Fibroblast of villous mesenchyme (primary cell): ENCODE results near the gene NTF3. TPM values are rescaled to one million over a fixed set of nuclear protein-coding genes. Genes with fewer than 3 reads are reported as not detected.
A peak's percentile ranks its signal among the peaks of the same experiment; 100 is the strongest.

Source experiments
- DNase-seq: peaks from one replicate; pipeline ENCODE4 v3.0.0-alpha.2; 2010; ENCODE audit warnings: low read depth
- H3K4me3 ChIP-seq: 2 replicates; pipeline ENCODE4 v1.5.1; 2011; ENCODE audit warnings: low read depth, mild to moderate bottlenecking, low read length
- total RNA-seq: library from RNA; depleted of rRNA; stranded (reverse); fragments of >200 nt; gene quantifications from 2 replicates; pipeline ENCODE4 v1.2.3, GENCODE V29; 2012
- TF ChIP-seq, protein P1 (sequence below): IDR thresholded peaks from 2 replicates; pipeline ENCODE4 v1.5.1; 2012; ENCODE audit warnings: low read depth, mild to moderate bottlenecking, low read length; ENCODE audit not compliant: insufficient read depth

NTF3 gene
- total RNA-seq, 1 donor, result 2.2 TPM

DNA sequence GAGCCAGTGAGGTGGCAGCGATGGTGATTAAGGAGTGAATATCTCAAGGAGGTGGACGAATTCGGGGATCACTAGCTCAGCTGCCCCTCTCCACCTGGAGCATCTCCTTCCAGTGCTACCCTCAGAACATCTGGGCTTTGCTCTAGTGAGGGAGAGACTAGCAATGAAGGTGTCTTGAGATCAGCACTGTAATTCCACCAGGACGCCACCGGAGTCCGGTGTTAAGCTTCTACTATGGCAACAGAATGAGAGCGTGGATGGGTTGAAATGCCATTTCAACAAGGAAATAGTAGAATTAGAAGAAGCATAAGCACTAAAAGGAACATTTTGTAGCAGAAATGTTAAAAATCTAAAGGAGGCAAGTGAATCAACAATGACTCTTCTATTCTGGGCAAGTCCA, 61.1 kb downstream of the NTF3 start:
- no peak for DNase-seq
- TF ChIP-seq, protein P1, sequence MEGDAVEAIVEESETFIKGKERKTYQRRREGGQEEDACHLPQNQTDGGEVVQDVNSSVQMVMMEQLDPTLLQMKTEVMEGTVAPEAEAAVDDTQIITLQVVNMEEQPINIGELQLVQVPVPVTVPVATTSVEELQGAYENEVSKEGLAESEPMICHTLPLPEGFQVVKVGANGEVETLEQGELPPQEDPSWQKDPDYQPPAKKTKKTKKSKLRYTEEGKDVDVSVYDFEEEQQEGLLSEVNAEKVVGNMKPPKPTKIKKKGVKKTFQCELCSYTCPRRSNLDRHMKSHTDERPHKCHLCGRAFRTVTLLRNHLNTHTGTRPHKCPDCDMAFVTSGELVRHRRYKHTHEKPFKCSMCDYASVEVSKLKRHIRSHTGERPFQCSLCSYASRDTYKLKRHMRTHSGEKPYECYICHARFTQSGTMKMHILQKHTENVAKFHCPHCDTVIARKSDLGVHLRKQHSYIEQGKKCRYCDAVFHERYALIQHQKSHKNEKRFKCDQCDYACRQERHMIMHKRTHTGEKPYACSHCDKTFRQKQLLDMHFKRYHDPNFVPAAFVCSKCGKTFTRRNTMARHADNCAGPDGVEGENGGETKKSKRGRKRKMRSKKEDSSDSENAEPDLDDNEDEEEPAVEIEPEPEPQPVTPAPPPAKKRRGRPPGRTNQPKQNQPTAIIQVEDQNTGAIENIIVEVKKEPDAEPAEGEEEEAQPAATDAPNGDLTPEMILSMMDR, result no peak
- H3K4me3 ChIP-seq, result no peak overlapping the region

DNA sequence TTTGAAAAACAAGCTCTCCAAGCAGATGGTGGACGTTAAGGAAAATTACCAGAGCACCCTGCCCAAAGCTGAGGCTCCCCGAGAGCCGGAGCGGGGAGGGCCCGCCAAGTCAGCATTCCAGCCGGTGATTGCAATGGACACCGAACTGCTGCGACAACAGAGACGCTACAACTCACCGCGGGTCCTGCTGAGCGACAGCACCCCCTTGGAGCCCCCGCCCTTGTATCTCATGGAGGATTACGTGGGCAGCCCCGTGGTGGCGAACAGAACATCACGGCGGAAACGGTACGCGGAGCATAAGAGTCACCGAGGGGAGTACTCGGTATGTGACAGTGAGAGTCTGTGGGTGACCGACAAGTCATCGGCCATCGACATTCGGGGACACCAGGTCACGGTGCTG, 62.4 kb downstream of the NTF3 start:
- H3K4me3 ChIP-seq, result no peak overlapping the region
- TF ChIP-seq, protein P1, result no peak
- no peak for DNase-seq

DNA sequence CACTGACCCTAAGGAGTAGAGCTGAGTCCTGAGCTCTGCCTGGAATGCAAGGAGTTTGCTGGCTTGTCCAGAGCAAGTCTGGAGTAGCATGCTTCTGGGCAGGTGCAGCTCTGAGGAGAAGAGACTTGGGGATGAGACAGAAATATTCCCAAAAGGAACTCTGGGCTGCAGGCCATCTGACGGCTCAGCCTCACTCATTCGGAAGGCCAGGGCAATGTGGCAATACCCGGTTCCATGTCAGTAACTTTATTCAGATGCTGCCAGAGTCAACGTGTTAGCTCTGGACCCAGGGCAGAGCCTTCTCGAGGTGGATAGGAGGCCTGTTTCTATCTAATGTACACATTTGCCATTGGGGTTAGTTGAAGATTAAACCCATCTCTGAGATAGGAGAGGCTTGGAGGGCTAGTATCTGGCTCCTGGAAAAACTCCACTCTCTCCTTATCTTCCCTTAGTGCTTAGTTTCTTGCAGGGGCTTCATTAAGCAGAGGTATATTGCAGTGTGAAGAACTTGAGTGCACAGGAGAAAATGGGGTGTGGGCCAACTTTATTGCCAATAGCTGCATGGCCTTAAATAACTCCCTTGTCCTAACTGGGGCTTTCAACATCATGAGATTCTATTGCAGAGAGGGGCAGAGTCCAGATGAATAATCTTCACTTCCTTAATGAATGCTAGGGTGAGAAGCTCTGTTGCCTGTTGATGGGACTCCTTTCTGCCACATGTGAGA, 65.6 kb downstream of the NTF3 start:
- DNase-seq, result peak; percentile 41
- H3K4me3 ChIP-seq, result no peak overlapping the region
- TF ChIP-seq, protein P1, result no peak

DNA sequence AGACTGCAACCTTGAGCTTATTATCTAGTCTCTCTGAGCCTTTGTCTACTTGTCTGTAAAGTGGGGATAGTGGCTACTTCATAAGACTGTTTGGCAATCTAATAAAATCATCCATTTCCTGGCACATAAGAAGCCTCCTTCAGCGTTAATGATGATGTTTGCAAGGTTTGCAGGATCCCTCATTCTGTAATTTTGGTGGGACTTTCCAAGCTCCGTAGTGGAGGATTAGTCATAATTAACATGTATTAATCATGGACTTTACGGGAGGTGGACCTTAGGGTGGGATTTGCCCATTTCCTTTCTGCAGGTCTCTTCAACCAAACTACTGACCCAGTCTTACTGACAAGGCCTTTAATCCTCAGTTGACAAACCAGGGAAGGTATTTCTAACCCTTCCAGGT, 66.2 kb downstream of the NTF3 start:
- no peak for DNase-seq
- TF ChIP-seq, protein P1, result no peak
- H3K4me3 ChIP-seq, result no peak overlapping the region

DNA sequence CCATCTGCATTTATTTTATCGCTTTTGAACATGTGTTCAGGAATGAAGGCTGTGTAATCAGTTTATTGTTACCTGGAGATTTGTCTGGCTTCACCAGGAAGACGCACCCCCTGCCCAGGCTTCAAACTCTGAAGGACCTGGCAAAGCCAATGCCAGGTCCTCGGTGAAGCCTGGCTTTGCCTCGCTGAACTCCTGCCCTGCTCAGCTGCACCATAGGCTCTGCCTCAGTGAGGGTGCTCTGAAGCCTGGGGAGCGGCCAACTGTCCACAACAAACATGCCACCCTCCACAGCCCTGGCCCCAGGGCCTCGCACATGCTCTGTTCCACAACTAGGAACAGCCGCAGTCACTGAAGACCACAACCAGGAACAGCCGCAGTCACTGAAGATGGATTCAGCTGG, 66.9 kb downstream of the NTF3 start:
- no peak for DNase-seq
- H3K4me3 ChIP-seq, result no peak overlapping the region
- TF ChIP-seq, protein P1, result no peak

DNA sequence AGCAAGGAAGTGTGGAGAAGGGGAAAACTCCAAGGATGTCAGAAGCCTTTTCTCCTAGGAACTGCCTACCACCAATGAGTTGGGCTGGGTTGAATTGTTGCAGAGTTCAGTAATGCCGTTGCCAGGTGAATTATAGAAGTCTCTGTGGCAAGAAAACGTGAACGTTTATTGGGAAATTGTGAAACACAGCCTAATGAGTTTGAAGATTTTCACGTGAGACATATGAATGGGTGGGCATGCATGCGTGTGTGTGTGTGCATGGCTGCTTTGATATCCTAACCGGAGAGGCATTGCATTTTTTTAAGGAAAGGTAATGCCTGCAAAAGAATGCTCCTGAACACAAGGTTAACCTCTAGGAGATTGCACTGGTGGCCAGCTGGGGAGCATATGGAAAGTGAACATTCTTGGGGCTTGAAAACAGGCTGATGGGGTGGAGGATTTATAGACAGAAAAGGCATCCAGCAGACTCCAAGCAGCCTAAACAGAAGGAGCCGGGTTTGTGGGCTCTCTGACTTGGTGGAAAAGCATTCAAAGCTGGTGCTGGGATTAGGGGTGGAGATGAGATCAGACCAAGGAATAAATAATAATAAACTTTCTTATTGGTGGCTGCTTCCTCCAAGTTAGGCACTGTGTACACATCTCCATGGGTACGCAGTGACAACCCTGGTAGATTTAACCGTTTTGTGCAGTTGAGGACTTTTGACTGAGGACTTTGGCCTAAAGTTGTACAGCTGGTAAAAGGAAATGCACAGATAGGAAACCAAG, 67.8 kb downstream of the NTF3 start:
- TF ChIP-seq, protein P1, result no peak
- peak; percentile 87 for DNase-seq
- no peak overlapping the region for H3K4me3 ChIP-seq

DNA sequence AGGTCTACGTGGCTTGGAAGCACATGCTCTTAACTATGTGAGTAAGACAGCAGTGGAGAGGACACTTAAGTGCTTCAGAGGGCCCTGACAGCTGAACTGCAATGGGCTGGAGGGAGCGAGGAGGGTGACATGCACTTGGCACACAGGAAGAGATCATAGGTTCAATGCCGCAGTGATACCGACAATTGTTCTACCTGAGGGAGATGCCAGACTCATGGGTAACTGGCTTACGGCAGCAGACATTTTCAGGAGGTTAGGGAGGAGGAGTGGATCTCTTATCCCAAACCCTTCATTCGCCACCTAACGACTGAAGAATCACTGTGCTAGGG, 68.4 kb downstream of the NTF3 start:
- TF ChIP-seq, protein P1, result no peak
- DNase-seq, result no peak

More for the DNA sequence above, 68.4 kb downstream of the NTF3 start:
- no peak overlapping the region for H3K4me3 ChIP-seq
